SK-N-SH treated with all-trans-retinoic acid at 6 μM for 48 hours (cell line): ENCODE results near the gene CAPN12.

Experiments
- ATAC-seq: fragments of 200-7000 bp; cut with Tn5 transposase; 3 replicates; pipeline ENCODE4 v1.9.1; 2020; ENCODE audit warnings: mild to moderate bottlenecking, moderate library complexity
- ARNTL ChIP-seq: fragments of 450-650 bp; formaldehyde crosslinking; IDR thresholded peaks from 2 replicates; pipeline ENCODE4 v1.5.0; 2020; ENCODE audit warnings: low read depth, mild to moderate bottlenecking, moderate library complexity, borderline replicate concordance
- BACH2 ChIP-seq: fragments of 250-450 bp; sonication (Bioruptor Pico); IDR thresholded peaks from 2 replicates; pipeline ENCODE4 v1.9.0; 2021; ENCODE audit warnings: mild to moderate bottlenecking, borderline replicate concordance
- CREB5 ChIP-seq: fragments of 250-450 bp; sonication (Bioruptor Pico); IDR thresholded peaks from 2 replicates; pipeline ENCODE4 v1.5.1; 2020; ENCODE audit warnings: low read depth, mild to moderate bottlenecking, moderate library complexity
- CSDC2 ChIP-seq: fragments of 250-450 bp; sonication (Bioruptor Pico); IDR thresholded peaks from 2 replicates; pipeline ENCODE4 v1.5.0; 2020; ENCODE audit warnings: mild to moderate bottlenecking, moderate library complexity
- CSRNP3 ChIP-seq: fragments of 250-450 bp; sonication (Bioruptor Pico); IDR thresholded peaks from 2 replicates; pipeline ENCODE4 v1.5.1; 2021; ENCODE audit warnings: mild to moderate bottlenecking, moderate library complexity
- ESRRG ChIP-seq: fragments of 250-450 bp; sonication (Bioruptor Pico); IDR thresholded peaks from 2 replicates; pipeline ENCODE4 v1.6.1; 2021; ENCODE audit warnings: mild to moderate bottlenecking
- GLIS3 ChIP-seq: fragments of 250-450 bp; sonication (Bioruptor Pico); IDR thresholded peaks from 2 replicates; pipeline ENCODE4 v1.5.0; 2020; ENCODE audit warnings: mild to moderate bottlenecking, moderate library complexity
- ISL1 ChIP-seq: fragments of 250-450 bp; sonication (Bioruptor Pico); IDR thresholded peaks from 2 replicates; pipeline ENCODE4 v2.1.2; 2022; ENCODE audit warnings: mild to moderate bottlenecking, moderate library complexity
- PATZ1 ChIP-seq: fragments of 250-450 bp; sonication (Bioruptor Pico); IDR thresholded peaks from 2 replicates; pipeline ENCODE4 v1.8.0; 2020; ENCODE audit warnings: mild to moderate bottlenecking, moderate library complexity, borderline replicate concordance
- PPARA ChIP-seq: fragments of 250-450 bp; sonication (Bioruptor Pico); IDR thresholded peaks from 2 replicates; pipeline ENCODE4 v1.5.0; 2020; ENCODE audit warnings: mild to moderate bottlenecking, borderline replicate concordance
- RARB ChIP-seq: fragments of 250-450 bp; sonication (Bioruptor Pico); IDR thresholded peaks from 2 replicates; pipeline ENCODE4 v1.8.0; 2021; ENCODE audit warnings: mild to moderate bottlenecking, moderate library complexity
- SNAI2 ChIP-seq: fragments of 250-450 bp; sonication (Bioruptor Pico); IDR thresholded peaks from 2 replicates; pipeline ENCODE4 v1.5.0; 2020; ENCODE audit warnings: mild to moderate bottlenecking, moderate library complexity
- TCF4 ChIP-seq: fragments of 250-450 bp; sonication (Bioruptor Pico); IDR thresholded peaks from 2 replicates; pipeline ENCODE4 v1.8.0; 2021; ENCODE audit warnings: mild to moderate bottlenecking, moderate library complexity, borderline replicate concordance
- TOX ChIP-seq: fragments of 250-450 bp; sonication (Bioruptor Pico); IDR thresholded peaks from 2 replicates; pipeline ENCODE4 v1.8.0; 2021; ENCODE audit warnings: mild to moderate bottlenecking, moderate library complexity, borderline replicate concordance
- TSHZ2 ChIP-seq: fragments of 250-450 bp; sonication (Bioruptor Pico); IDR thresholded peaks from 2 replicates; pipeline ENCODE4 v1.5.0; 2020; ENCODE audit warnings: mild to moderate bottlenecking, moderate library complexity
- ZFP3 ChIP-seq: fragments of 250-450 bp; sonication (Bioruptor Pico); IDR thresholded peaks from 2 replicates; pipeline ENCODE4 v1.5.0; 2020; ENCODE audit warnings: mild to moderate bottlenecking, moderate library complexity
- ZNF565 ChIP-seq: fragments of 450-650 bp; formaldehyde crosslinking; conservative IDR thresholded peaks from 2 replicates; pipeline ENCODE4 v1.5.0; 2020; ENCODE audit warnings: low read depth, mild to moderate bottlenecking, moderate library complexity
- ZNF70 ChIP-seq: fragments of 450-650 bp; formaldehyde crosslinking; IDR thresholded peaks from 2 replicates; pipeline ENCODE4 v1.5.0; 2020; ENCODE audit warnings: mild to moderate bottlenecking, moderate library complexity
- ZNF8 ChIP-seq: fragments of 450-650 bp; formaldehyde crosslinking; IDR thresholded peaks from 2 replicates; pipeline ENCODE4 v1.5.0; 2020; ENCODE audit warnings: mild to moderate bottlenecking, moderate library complexity

Gene CAPN12

GRCh38 chr19:38710928-38711725 lies 33.1 kb downstream of the CAPN12 start:
- ATAC-seq = no peak; the same call in none of the 3 replicates

DNA sequence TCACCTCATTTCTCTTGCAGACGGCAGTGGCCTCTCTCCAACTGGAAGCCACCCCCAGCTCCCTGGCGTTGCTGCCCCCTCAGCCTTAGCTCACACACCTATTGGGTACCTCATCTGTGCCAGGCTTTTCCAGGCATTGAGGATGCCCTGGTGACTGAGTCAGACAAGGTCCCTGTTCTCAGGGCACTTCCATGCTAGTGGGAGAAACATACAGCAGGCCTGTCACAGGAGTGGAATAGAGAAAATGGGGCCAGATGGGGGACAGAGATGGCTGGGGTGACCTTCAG lies 33.9 kb downstream of the CAPN12 start:
- TF ChIP-seq SNAI2 (CRISPR knock-in tag) = no peak
- no peak for TF ChIP-seq TCF4
- TF ChIP-seq CREB5 (CRISPR knock-in tag) = no peak
- TF ChIP-seq ZNF565 (CRISPR knock-in tag) = no peak
- TF ChIP-seq PPARA (CRISPR knock-in tag) = no peak
- no peak for TF ChIP-seq CSRNP3
- no peak for TF ChIP-seq ISL1
- no peak for TF ChIP-seq RARB
- TF ChIP-seq TOX (CRISPR knock-in tag) = no peak
- no peak for TF ChIP-seq ZNF8 (CRISPR knock-in tag)
- no peak for TF ChIP-seq ARNTL
- TF ChIP-seq, all 23 proteins: peak for 0
- ATAC-seq = no peak

More at GRCh38 chr19:38710928-38711725, 33.1 kb downstream of the CAPN12 start:
- no peak for TF ChIP-seq PATZ1 (CRISPR knock-in tag)
- TF ChIP-seq TOX (CRISPR knock-in tag) = no peak
- TF ChIP-seq ZFP3 (CRISPR knock-in tag) = no peak
- TF ChIP-seq ZNF8 (CRISPR knock-in tag) = no peak
- TF ChIP-seq ZNF565 (CRISPR knock-in tag) = no peak
- no peak for TF ChIP-seq SNAI2 (CRISPR knock-in tag)
- TF ChIP-seq CSDC2 (CRISPR knock-in tag) = no peak
- TF ChIP-seq TSHZ2 = no peak
- TF ChIP-seq CSRNP3 = no peak
- no peak for TF ChIP-seq ESRRG (CRISPR knock-in tag)
- TF ChIP-seq ZNF70 = no peak
- no peak for TF ChIP-seq TCF4
- no peak for TF ChIP-seq ARNTL
- TF ChIP-seq CREB5 (CRISPR knock-in tag) = no peak
- no peak for TF ChIP-seq GLIS3 (CRISPR knock-in tag)
- no peak for TF ChIP-seq PPARA (CRISPR knock-in tag)
- TF ChIP-seq BACH2 (CRISPR knock-in tag) = no peak
